Activated T-helper 2 cell treated with anti-CD3 and anti-CD28 coated beads, Interferon-gamma antibody, Interleukin-2, Interleukin-4, amounts not matched to agents 10 μg/mL and 5 μg/mL and 100 μg/mL, durations not matched to agents 14 hours and 24 hours and 36 hours (primary cell): Measurements from ENCODE around the gene SPC25. TPM values are rescaled to one million over a fixed set of nuclear protein-coding genes. Genes with fewer than 3 reads are reported as not detected.

Experiments used
- DNase-seq: peaks from one replicate; pipeline ENCODE4 v3.0.0; 2021; ENCODE audit warnings: low spot score
- H3K27ac Mint-ChIP-seq: one replicate; pipeline ENCODE4 v1.8.0; 2021; ENCODE audit warnings: mixed read lengths
- H3K27me3 Mint-ChIP-seq: one replicate; pipeline ENCODE4 v1.8.0; 2021; ENCODE audit warnings: low read depth, mixed read lengths
- H3K36me3 Mint-ChIP-seq: one replicate; pipeline ENCODE4 v1.8.0; 2021; ENCODE audit warnings: low read depth, mixed read lengths
- H3K4me1 Mint-ChIP-seq: one replicate; pipeline ENCODE4 v1.8.0; 2021; ENCODE audit warnings: low read depth, mixed read lengths
- H3K4me3 Mint-ChIP-seq: one replicate; pipeline ENCODE4 v1.8.0; 2021; ENCODE audit warnings: low read depth, mild to moderate bottlenecking, moderate library complexity, mixed read lengths
- H3K9me3 Mint-ChIP-seq: one replicate; pipeline ENCODE4 v1.8.0; 2021; ENCODE audit warnings: mixed read lengths
- intact Hi-C: fragments of 100-400 bp; cut with micrococcal nuclease; formaldehyde crosslinking; loops from one replicate; pipeline ENCODE4 v1.15.1; 2023
- total RNA-seq: library from RNA; stranded (reverse); gene quantifications from 2 replicates; pipeline ENCODE4 v1.2.3, GENCODE V29; 2022

Gene SPC25
- total RNA-seq, 1 donor from 2014 or later = 18.4 TPM

DNA sequence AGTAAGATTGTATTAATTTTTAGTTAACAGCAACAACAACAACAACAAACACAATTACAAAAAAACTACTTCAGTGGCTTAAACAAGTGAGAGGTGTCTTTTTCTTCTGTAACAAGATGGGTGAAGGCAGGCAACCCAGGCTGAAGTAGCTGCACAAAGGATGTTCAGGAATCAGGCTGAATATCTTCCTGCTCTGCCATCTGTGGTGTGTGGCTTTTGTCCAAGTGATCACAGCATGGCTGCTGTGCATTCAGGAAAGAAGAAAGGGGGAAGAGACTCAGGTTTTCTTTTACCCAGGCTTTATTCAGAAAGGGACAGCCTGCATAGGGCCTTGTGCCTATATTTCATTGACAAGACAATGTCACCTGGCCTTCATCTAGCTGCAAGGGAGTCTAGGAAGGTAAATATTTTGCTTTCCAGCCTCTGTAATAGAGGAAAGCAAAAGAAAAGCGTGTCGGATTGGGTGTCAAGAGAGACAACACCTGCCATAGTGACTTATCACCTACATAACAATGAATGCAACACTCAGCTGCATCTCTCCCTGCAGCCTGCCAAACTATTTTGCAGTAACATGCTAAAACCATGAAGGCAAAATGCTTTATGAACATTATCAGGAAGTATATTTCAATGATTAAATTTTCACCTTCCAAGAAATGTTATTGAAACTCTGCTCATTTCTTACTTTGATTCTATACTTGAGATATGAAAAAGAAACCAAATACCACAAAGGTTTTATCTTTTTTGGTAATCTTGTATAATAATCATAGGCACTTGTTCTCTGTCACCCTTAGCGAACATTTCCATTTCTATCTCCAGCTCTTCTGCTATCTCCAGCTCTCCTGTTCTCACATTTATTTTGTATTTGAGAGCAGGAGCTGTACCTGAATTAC lies 25.5 kb upstream of the SPC25 start:
- Mint-ChIP-seq H3K27me3 (peaks cover 53% of the 10 kb centered on the region), H3K4me1 (peaks cover 19% of the 10 kb centered on the region), H3K36me3 (peaks cover 12% of the 10 kb centered on the region), H3K9me3 (peaks cover 20% of the 10 kb centered on the region), H3K4me3 (no peak overlapping the region), H3K27ac (no peak overlapping the region)
- no peak for DNase-seq
- intact Hi-C loops = loop anchor here (2.0 to 10.0 kb wide), 3 partner anchors 25 to 421 kb away; partner anchors contain the start of gene SPC25

DNA sequence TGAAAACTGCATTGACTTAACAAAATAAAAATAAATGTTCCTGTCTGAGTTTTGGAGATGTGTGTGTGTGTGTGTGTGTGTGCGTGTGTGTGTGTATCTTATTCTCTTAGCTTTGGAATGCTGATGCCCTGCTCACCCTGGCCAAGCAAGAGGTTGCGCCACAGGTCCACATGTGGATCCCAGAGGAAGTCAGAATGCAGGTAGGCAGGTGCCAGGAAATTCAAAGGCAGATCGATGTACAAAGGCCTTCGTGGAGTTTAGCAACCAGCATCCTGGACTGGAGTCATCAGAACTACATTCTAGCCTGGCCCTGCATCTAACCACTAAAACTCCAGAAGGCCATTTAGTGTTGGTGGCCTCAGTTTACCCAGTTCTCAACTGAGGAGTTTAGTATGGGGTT lies 23.3 kb upstream of the SPC25 start:
- Mint-ChIP-seq H3K36me3 (peaks cover 12% of the 10 kb centered on the region), H3K27me3 (peaks cover 52% of the 10 kb centered on the region), H3K9me3 (peaks cover 20% of the 10 kb centered on the region), H3K27ac (no peak overlapping the region), H3K4me1 (peaks cover 16% of the 10 kb centered on the region), H3K4me3 (no peak overlapping the region)
- intact Hi-C loops = loop anchor here (10.0 kb wide), 2 partner anchors 199 to 419 kb away; no protein-coding TSS in a partner anchor
- DNase-seq = no peak

DNA sequence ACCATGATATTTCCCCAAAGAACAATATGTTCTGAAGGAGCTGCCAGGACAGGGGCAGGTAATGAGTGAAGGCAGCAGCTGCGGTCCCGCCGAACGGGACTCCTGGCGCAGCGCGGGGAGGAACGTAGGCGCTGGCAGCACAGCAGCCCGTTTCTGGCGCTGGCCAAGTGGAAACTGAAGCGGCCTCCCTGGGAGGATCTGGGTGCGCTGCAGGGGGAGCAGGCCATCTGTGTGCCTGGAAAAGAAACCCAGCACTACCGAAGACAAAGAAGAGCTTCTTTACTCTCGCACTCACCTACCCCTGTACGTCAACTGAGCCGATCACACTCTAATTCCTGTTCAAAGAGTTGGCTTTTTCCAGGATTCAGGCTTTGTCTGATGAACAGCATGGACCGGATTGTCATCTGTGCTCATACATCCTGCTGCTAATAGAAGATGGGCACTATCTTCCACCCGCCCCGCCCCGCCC lies 22.7 kb upstream of the SPC25 start:
- no peak for DNase-seq
- Mint-ChIP-seq H3K4me1 (peaks cover 16% of the 10 kb centered on the region), H3K27me3 (peaks cover 50% of the 10 kb centered on the region), H3K36me3 (peaks cover 12% of the 10 kb centered on the region), H3K9me3 (peaks cover 20% of the 10 kb centered on the region), H3K4me3 (peak overlapping the region; percentile 45), H3K27ac (no peak overlapping the region)
- intact Hi-C loops = loop anchor here (10.0 kb wide), 2 partner anchors 198 to 418 kb away; no protein-coding TSS in a partner anchor

DNA sequence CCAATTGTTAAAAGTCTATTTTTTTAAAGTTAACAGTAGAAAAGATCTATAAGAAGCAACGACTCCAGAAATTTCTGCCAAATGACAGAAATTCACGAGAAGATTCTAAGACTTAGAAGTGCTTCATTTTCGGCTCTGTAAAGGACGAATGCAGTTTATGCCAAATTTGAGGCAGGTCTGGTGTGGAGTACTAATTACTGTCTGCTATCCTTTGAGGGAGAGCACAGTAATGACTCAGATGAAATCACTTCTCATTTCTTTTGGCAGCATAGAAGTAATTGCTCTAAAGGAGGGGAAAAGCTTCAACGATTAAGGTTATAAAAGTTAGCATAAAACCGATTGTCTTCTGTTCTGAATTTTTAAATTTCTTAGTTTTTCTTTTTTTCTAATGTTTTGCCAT lies 22.2 kb upstream of the SPC25 start:
- Mint-ChIP-seq H3K4me1 (peaks cover 16% of the 10 kb centered on the region), H3K27me3 (peaks cover 51% of the 10 kb centered on the region), H3K36me3 (peaks cover 12% of the 10 kb centered on the region), H3K27ac (no peak overlapping the region), H3K4me3 (no peak overlapping the region), H3K9me3 (peaks cover 20% of the 10 kb centered on the region)
- intact Hi-C loops = loop anchor here (10.0 kb wide), 2 partner anchors 198 to 418 kb away; no protein-coding TSS in a partner anchor
- DNase-seq = no peak

DNA sequence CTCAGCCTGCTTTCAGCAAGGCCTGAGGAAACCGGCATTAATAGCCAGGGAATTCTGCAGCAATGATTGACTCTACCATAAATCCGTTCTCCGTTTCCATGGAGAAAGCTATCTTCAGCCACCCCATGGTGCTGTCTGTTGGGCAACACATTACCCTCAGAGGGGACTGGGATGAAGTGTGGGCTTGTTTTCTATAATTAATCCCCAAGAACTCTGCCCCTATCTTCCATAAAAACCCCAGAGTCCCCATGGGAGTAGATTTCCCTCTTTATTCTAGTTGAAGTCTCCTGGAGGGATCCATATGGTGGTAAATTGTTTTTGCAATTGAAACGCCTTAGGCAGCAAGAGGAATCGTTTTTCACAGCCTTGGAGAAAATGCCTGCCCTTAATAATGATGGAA lies 20.1 kb upstream of the SPC25 start:
- DNase-seq = no peak
- H3K36me3 Mint-ChIP-seq = peaks cover 12% of the 10 kb centered on the region
- intact Hi-C loops = loop anchor here (10.0 kb wide), 2 partner anchors 196 to 416 kb away; no protein-coding TSS in a partner anchor
- H3K27me3 Mint-ChIP-seq = peaks cover 65% of the 10 kb centered on the region
- peaks cover 12% of the 10 kb centered on the region for H3K9me3 Mint-ChIP-seq
- H3K4me3 Mint-ChIP-seq = no peak overlapping the region
- H3K27ac Mint-ChIP-seq = no peak overlapping the region
- H3K4me1 Mint-ChIP-seq = peaks cover 6% of the 10 kb centered on the region

DNA sequence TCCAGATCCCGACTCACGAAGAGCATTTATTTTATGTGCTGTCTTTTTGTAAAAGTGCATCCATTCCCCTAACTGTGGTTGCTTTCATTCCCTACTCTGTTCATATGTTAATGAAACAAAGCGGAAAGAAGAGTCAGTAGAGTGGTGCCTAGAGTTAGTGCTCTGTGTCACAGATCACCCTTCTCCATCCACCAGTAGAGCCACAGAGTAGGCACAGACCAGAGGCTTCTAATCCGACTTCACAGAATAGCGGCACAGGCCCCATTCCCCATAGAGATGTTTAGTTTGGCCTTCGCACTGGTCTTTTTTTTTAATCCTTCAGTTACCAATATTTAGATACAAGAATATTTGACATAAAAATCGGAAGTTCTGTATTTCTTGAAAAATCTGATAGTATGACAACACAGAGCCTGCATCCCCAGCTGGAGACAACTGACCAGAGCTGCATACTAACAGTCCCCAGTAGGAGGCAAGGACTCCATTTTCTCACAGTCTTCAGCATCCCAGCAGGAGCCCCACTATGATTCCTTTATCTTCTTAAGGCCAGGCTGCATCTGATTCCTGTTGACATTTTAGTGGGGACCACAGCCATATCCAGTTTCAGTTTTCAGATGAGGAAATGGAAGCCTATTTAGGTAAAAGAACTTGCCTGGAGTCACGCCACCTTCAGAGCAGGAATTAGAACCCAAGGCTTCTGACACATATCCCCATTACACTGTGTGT lies 17.9 kb upstream of the SPC25 start:
- Mint-ChIP-seq H3K4me1 (peaks cover 3% of the 10 kb centered on the region), H3K36me3 (no peaks in the 10 kb centered on the region), H3K27ac (no peak overlapping the region), H3K9me3 (no peaks in the 10 kb centered on the region), H3K4me3 (no peak overlapping the region), H3K27me3 (peaks cover 66% of the 10 kb centered on the region)
- intact Hi-C loops = no loop called here
- no peak for DNase-seq

DNA sequence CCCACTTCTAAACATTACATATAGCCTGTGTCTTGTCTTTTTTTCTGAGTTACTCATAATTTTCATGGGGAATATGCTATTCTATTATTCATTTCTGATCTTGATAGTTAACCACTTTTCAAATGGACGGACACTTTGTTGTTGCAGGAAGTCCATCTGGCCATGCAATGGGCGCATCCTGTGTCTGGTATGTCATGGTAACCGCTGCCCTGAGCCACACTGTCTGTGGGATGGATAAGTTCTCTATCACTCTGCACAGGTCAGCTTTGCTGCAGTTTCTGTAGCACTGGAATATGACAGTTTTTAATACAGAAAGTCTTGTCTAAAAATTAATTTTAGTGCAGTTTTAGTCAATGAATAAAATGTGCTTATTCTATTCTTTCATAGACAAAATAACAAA lies 14.1 kb upstream of the SPC25 start:
- intact Hi-C loops = no loop called here
- DNase-seq = no peak
- H3K36me3 Mint-ChIP-seq = no peaks in the 10 kb centered on the region
- H3K27ac Mint-ChIP-seq = no peak overlapping the region
- H3K27me3 Mint-ChIP-seq = peaks cover 59% of the 10 kb centered on the region
- H3K4me3 Mint-ChIP-seq = no peak overlapping the region
- H3K9me3 Mint-ChIP-seq = no peaks in the 10 kb centered on the region
- H3K4me1 Mint-ChIP-seq = no peaks in the 10 kb centered on the region

DNA sequence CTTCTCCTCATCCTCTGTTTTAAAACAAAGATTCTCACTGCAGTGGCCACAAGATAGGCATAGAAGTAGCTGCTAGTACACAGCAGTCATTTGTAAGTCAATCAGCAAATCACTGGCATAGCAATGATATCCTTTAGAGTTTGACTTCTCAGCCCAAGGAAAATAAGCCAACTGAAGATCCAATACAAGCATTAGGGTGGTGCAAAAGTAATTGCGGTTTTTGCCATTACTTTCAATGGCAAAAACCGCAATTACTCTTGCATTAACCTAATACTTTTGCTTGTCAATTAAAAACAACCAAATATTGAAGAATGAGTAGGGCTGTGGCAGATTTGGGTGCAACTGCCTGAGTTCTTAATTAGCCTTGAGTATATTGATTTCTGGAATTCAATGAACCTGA lies 13.7 kb upstream of the SPC25 start:
- H3K36me3 Mint-ChIP-seq = no peaks in the 10 kb centered on the region
- H3K4me1 Mint-ChIP-seq = no peaks in the 10 kb centered on the region
- no peak for DNase-seq
- H3K9me3 Mint-ChIP-seq = no peaks in the 10 kb centered on the region
- H3K27me3 Mint-ChIP-seq = peaks cover 60% of the 10 kb centered on the region
- H3K4me3 Mint-ChIP-seq = no peak overlapping the region
- intact Hi-C loops = no loop called here
- no peak overlapping the region for H3K27ac Mint-ChIP-seq

DNA sequence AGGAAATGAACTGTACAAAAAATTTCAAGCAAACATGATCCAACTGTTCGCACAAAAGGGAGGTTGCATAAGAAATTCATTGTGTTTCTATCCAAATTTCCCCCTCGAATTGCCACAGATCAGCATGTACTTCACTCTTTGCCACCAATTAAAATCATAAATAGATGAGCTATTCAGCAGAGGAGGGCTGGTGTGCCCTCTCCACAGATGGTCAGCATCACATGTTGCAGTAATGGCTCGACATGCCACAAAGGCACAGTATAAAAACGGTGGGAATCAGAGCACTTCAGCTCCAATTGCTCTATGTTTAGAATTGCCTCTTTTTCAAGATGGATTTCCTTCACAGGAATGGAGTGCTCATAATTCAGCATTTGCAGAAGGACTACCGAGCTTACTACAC lies 10.8 kb upstream of the SPC25 start, which contains the start of gene G6PC2:
TSS of gene G6PC2 (plus strand) at position 289 of the 400 bp plus-strand sequence. CDS start at position 330, 41 bp downstream.
- H3K4me3 Mint-ChIP-seq = no peak within 1 kb of the TSS
- H3K27ac Mint-ChIP-seq = no peak within 1 kb of the TSS

DNA sequence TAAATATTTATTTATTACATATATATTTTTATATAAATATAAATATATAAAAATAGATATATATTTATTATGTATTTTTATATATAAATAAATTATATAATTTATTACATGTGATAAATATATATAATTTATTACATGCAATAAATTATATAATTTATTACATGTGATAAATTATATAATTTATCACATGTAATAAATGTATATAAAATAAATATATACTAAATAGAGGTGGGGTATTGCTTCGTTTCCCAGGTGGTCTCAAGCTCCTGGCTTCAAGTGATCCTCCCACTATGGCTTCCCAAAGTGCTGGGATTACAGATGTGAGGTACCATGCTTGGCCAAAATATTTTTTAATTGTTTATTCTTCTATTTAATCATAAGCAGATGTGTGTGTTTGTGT lies 7.2 kb upstream of the SPC25 start:
- intact Hi-C loops = no loop called here
- H3K9me3 Mint-ChIP-seq = no peaks in the 10 kb centered on the region
- no peaks in the 10 kb centered on the region for H3K36me3 Mint-ChIP-seq
- H3K27me3 Mint-ChIP-seq = peaks cover 57% of the 10 kb centered on the region
- H3K27ac Mint-ChIP-seq = no peak overlapping the region
- no peak overlapping the region for H3K4me3 Mint-ChIP-seq
- DNase-seq = no peak
- no peaks in the 10 kb centered on the region for H3K4me1 Mint-ChIP-seq

More for the DNA sequence above, 10.8 kb upstream of the SPC25 start, which contains the start of gene G6PC2:
- Mint-ChIP-seq H3K36me3 (no peaks in the 10 kb centered on the region), H3K27me3 (peaks cover 52% of the 10 kb centered on the region), H3K9me3 (no peaks in the 10 kb centered on the region), H3K4me1 (no peaks in the 10 kb centered on the region)
- intact Hi-C loops = no loop called here
- no peak for DNase-seq

DNA sequence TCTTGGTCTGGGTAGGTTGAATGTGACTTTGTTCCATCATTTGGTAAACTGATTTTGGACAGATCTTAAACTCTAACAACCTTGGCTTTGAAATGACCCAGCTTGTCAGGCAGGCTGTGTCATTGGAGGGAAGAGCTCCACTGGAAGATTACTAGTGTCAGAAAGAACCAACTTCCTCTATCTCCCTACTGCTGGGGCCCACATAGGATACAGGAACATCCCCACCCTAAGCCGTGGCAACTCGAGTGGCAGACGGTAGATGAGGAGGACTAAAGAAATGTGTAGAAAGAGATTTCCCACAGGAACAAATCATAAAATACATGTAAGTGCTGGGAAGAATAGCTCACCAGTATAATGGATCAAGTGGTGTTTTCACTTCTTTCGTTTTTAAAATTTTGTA lies 6.6 kb upstream of the SPC25 start:
- no peak for DNase-seq
- no peak overlapping the region for H3K4me3 Mint-ChIP-seq
- no peaks in the 10 kb centered on the region for H3K9me3 Mint-ChIP-seq
- no peaks in the 10 kb centered on the region for H3K36me3 Mint-ChIP-seq
- H3K27ac Mint-ChIP-seq = no peak overlapping the region
- intact Hi-C loops = no loop called here
- no peaks in the 10 kb centered on the region for H3K4me1 Mint-ChIP-seq
- peaks cover 61% of the 10 kb centered on the region for H3K27me3 Mint-ChIP-seq

DNA sequence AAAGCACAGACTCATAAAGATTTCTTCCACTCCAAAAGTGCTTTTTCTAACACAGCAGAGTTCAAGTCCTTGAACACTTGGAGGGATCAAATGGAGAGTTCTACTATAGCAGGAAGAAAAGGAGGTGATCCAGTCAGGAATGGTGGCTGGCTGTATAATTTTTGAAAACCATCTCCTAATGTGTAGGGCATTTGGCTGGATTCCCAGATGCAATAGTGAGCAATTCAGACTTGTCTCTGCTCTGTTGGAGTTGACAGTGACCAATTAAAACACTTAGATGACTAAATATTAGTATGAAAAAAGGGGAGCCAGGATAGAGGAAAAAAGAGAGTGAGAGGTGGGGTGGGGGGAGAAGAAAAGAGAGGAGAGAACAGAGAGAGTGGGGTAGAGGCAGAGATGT lies 5.5 kb upstream of the SPC25 start:
- no peaks in the 10 kb centered on the region for H3K9me3 Mint-ChIP-seq
- H3K36me3 Mint-ChIP-seq = no peaks in the 10 kb centered on the region
- no peak for DNase-seq
- H3K27me3 Mint-ChIP-seq = peaks cover 58% of the 10 kb centered on the region
- intact Hi-C loops = no loop called here
- no peak overlapping the region for H3K4me3 Mint-ChIP-seq
- no peak overlapping the region for H3K27ac Mint-ChIP-seq
- peaks cover 1% of the 10 kb centered on the region for H3K4me1 Mint-ChIP-seq
